A549 (cell line): Measurements from ENCODE around the gene MPST. TPM values are rescaled to one million over a fixed set of nuclear protein-coding genes. Genes with fewer than 3 reads are reported as not detected.
A peak's percentile ranks its signal among the peaks of the same experiment; 100 is the strongest.

Experiments
- ATAC-seq, 2 experiments: fragments of 200-7000 bp in 1 of 2; fragments of >200 bp in 1 of 2; cut with Nextera tagmentation in 1 of 2; cut with Tn5 transposase in 1 of 2; 3 replicates each; pipeline versions ENCODE4 v1.8.0 to v1.9.1; 2018 to 2020; ENCODE audit warnings: mild to moderate bottlenecking in 1 of 2, moderate library complexity in 1 of 2
- CTCF ChIA-PET: fragments of 300-600 bp; sonication (Branson Sonifier 250); formaldehyde crosslinking; extraction: SDS; loops from one replicate; lab custom pipeline; 2021; ENCODE audit warnings: antibody characterized with exemption, inconsistent platforms; lab: Yijun Ruan, JAX
- POLR2A ChIA-PET: fragments of 350-600 bp; formaldehyde crosslinking; extraction: SDS; loops from one replicate; lab custom pipeline; 2021; ENCODE audit warnings: antibody characterized with exemption, inconsistent platforms; lab: Yijun Ruan, JAX
- DNase-seq, 2 experiments: peaks; one replicate each; pipeline versions ENCODE4 v3.0.0 to v3.0.0-alpha.2; 2011 to 2016; ENCODE audit warnings: low read depth in 1 of 2, low spot score in 1 of 2
- FAIRE-seq: peaks from 2 replicates; lab custom pipeline; 2011; peaks lifted over from hg19 to GRCh38; lab: Jason Lieb, UNC
- H3K27ac ChIP-seq, 2 experiments: fragments of >200 bp; sonication (Bioruptor Twin); formaldehyde crosslinking; 3 replicates each; pipeline ENCODE4 v1.5.1; 2016 to 2017
- H3K4me1 ChIP-seq: fragments of >200 bp; sonication (Bioruptor Twin); formaldehyde crosslinking; 3 replicates; pipeline ENCODE4 v1.6.1; 2016
- H3K4me2 ChIP-seq: fragments of >200 bp; sonication (Bioruptor Twin); formaldehyde crosslinking; 3 replicates; pipeline ENCODE4 v1.6.1; 2016
- H3K4me3 ChIP-seq: fragments of >200 bp; sonication (Bioruptor Twin); formaldehyde crosslinking; 3 replicates; pipeline ENCODE4 v1.5.1; 2016
- H3K9me3 ChIP-seq: fragments of >200 bp; sonication (Bioruptor Twin); formaldehyde crosslinking; 3 replicates; pipeline ENCODE4 v1.6.1; 2016
- BHLHE40 ChIP-seq: IDR thresholded peaks from 2 replicates; pipeline ENCODE4 v1.6.1; 2012; ENCODE audit warnings: low read depth, low read length, inconsistent platforms
- CBX2 ChIP-seq: fragments of 200-600 bp; sonication (generic); IDR thresholded peaks from 2 replicates; pipeline ENCODE4 v1.6.1; 2016; ENCODE audit warnings: low read depth, mild to moderate bottlenecking, borderline replicate concordance
- CBX8 ChIP-seq: fragments of 200-600 bp; sonication (generic); IDR thresholded peaks from 2 replicates; pipeline ENCODE4 v1.6.1; 2016
- CHD2 ChIP-seq: fragments of 150-350 bp; IDR thresholded peaks from 2 replicates; pipeline ENCODE4 v1.6.1; 2014; ENCODE audit warnings: low read length; ENCODE audit not compliant: partially characterized antibody
- EHMT2 ChIP-seq: fragments of 200-600 bp; sonication (generic); IDR thresholded peaks from 2 replicates; pipeline ENCODE4 v1.6.1; 2016; ENCODE audit warnings: antibody characterized with exemption, low read depth, mild to moderate bottlenecking, moderate library complexity
- ELK1 ChIP-seq: fragments of 150-350 bp; IDR thresholded peaks from 2 replicates; pipeline ENCODE4 v1.6.1; 2014; ENCODE audit warnings: low read depth, mild to moderate bottlenecking, low read length
- ESRRA ChIP-seq: fragments of 150-350 bp; IDR thresholded peaks from 2 replicates; pipeline ENCODE4 v1.6.1; 2014; ENCODE audit warnings: mild to moderate bottlenecking, low read length, borderline replicate concordance
- FOSB ChIP-seq: fragments of 250-450 bp; sonication (Bioruptor Pico); IDR thresholded peaks from 2 replicates; pipeline ENCODE4 v1.5.0; 2020; ENCODE audit warnings: mild to moderate bottlenecking, moderate library complexity
- GATA3 ChIP-seq: IDR thresholded peaks from 2 replicates; pipeline ENCODE4 v1.6.1; 2012; ENCODE audit warnings: borderline replicate concordance
- HDAC2 ChIP-seq: fragments of 200-600 bp; sonication (generic); IDR thresholded peaks from 2 replicates; pipeline ENCODE4 v1.6.1; 2016
- HES2 ChIP-seq: fragments of >200 bp; sonication (Bioruptor Twin); formaldehyde crosslinking; IDR thresholded peaks from 2 replicates; pipeline ENCODE4 v1.6.1; 2016
- HEYL ChIP-seq: fragments of 250-450 bp; sonication (Bioruptor Pico); IDR thresholded peaks from 2 replicates; pipeline ENCODE4 v1.8.0; 2021; ENCODE audit warnings: mild to moderate bottlenecking, moderate library complexity
- HOXA7 ChIP-seq: fragments of 250-450 bp; sonication (Bioruptor Pico); IDR thresholded peaks from 2 replicates; pipeline ENCODE4 v1.5.0; 2020; ENCODE audit warnings: mild to moderate bottlenecking, moderate library complexity
- HOXB13 ChIP-seq: fragments of 250-450 bp; sonication (Bioruptor Pico); IDR thresholded peaks from 2 replicates; pipeline ENCODE4 v1.5.0; 2020; ENCODE audit warnings: low read depth, mild to moderate bottlenecking, moderate library complexity
- HOXB5 ChIP-seq: fragments of 250-450 bp; sonication (Bioruptor Pico); IDR thresholded peaks from 2 replicates; pipeline ENCODE4 v1.5.0; 2020; ENCODE audit warnings: mild to moderate bottlenecking, moderate library complexity
- JUN ChIP-seq, 2 experiments: fragments of >200 bp; sonication (Bioruptor Twin); formaldehyde crosslinking; IDR thresholded peaks; 2 replicates in 1 of 2; 3 replicates in 1 of 2; pipeline ENCODE4 v1.6.1; 2016 to 2017
- KDM1A ChIP-seq: fragments of 200-600 bp; sonication (generic); IDR thresholded peaks from 2 replicates; pipeline ENCODE4 v1.6.1; 2016; ENCODE audit warnings: low read depth, mild to moderate bottlenecking
- KDM5A ChIP-seq: fragments of 200-600 bp; sonication (generic); IDR thresholded peaks from 2 replicates; pipeline ENCODE4 v1.6.1; 2016; ENCODE audit warnings: antibody characterized with exemption, mild to moderate bottlenecking
- MAX ChIP-seq: IDR thresholded peaks from 2 replicates; pipeline ENCODE4 v1.6.1; 2012
- MAZ ChIP-seq: fragments of 150-350 bp; IDR thresholded peaks from 2 replicates; pipeline ENCODE4 v1.6.1; 2014; ENCODE audit warnings: antibody characterized with exemption, low read depth, low read length, borderline replicate concordance
- MYC ChIP-seq: IDR thresholded peaks from 2 replicates; pipeline ENCODE4 v1.6.1; 2012; ENCODE audit warnings: mild to moderate bottlenecking, inconsistent platforms, low read length, improper control_type of control experiment, borderline replicate concordance
- NFE2L2 ChIP-seq: fragments of 150-350 bp; conservative IDR thresholded peaks from 2 replicates; pipeline ENCODE4 v1.6.1; 2014; ENCODE audit warnings: low read length
- NPAS2 ChIP-seq: fragments of 250-450 bp; sonication (Bioruptor Pico); IDR thresholded peaks from 2 replicates; pipeline ENCODE4 v1.8.0; 2022; ENCODE audit warnings: mild to moderate bottlenecking, moderate library complexity, borderline replicate concordance
- NR3C1 ChIP-seq: fragments of >200 bp; sonication (Bioruptor Twin); formaldehyde crosslinking; IDR thresholded peaks from 3 replicates; pipeline ENCODE4 v1.6.1; 2017
- PBX3 ChIP-seq: IDR thresholded peaks from 2 replicates; pipeline ENCODE4 v1.6.1; 2012
- POLR2A ChIP-seq: IDR thresholded peaks from 2 replicates; pipeline ENCODE4 v1.6.1; 2012; ENCODE audit warnings: mild to moderate bottlenecking, low read length
- POLR2AphosphoS2 ChIP-seq: conservative IDR thresholded peaks from 2 replicates; pipeline ENCODE4 v1.6.1; 2012; ENCODE audit warnings: low read length, improper control_type of control experiment, inconsistent platforms
- RARB ChIP-seq: fragments of 250-450 bp; sonication (Bioruptor Pico); IDR thresholded peaks from 2 replicates; pipeline ENCODE4 v1.8.0; 2021; ENCODE audit warnings: mild to moderate bottlenecking, moderate library complexity
- RCOR1 ChIP-seq: fragments of 150-350 bp; IDR thresholded peaks from 2 replicates; pipeline ENCODE4 v1.6.1; 2014; ENCODE audit warnings: antibody characterized with exemption, low read length, low read depth
- REST ChIP-seq: fragments of 200-600 bp; sonication (generic); IDR thresholded peaks from 2 replicates; pipeline ENCODE4 v1.6.1; 2016; ENCODE audit warnings: antibody characterized with exemption, mild to moderate bottlenecking, moderate library complexity
- RFX5 ChIP-seq: fragments of 450-650 bp; IDR thresholded peaks from 2 replicates; pipeline ENCODE4 v1.7.1; 2014; ENCODE audit warnings: antibody characterized with exemption, mild to moderate bottlenecking, moderate library complexity
- RNF2 ChIP-seq: fragments of 200-600 bp; sonication (generic); IDR thresholded peaks from 2 replicates; pipeline ENCODE4 v1.6.1; 2016; ENCODE audit warnings: low read depth, mild to moderate bottlenecking, antibody characterized with exemption, moderate library complexity, borderline replicate concordance
- SREBF2 ChIP-seq: fragments of 450-650 bp; IDR thresholded peaks from 2 replicates; pipeline ENCODE4 v1.6.1; 2014; ENCODE audit warnings: mild to moderate bottlenecking, moderate library complexity
- TFCP2L1 ChIP-seq: fragments of 250-450 bp; sonication (Bioruptor Pico); IDR thresholded peaks from 2 replicates; pipeline ENCODE4 v1.5.0; 2021; ENCODE audit warnings: mild to moderate bottlenecking
- TP53 ChIP-seq: fragments of 250-450 bp; sonication (Bioruptor Pico); IDR thresholded peaks from 2 replicates; pipeline ENCODE4 v1.5.0; 2021; ENCODE audit warnings: mild to moderate bottlenecking, moderate library complexity
- USF2 ChIP-seq: fragments of 450-650 bp; IDR thresholded peaks from 2 replicates; pipeline ENCODE4 v1.6.1; 2014; ENCODE audit warnings: antibody characterized with exemption
- ZFP36 ChIP-seq: fragments of 450-650 bp; IDR thresholded peaks from 2 replicates; pipeline ENCODE4 v1.6.1; 2014; ENCODE audit warnings: borderline replicate concordance; ENCODE audit not compliant: partially characterized antibody
- ZNF302 ChIP-seq: fragments of 250-450 bp; sonication (Bioruptor Pico); IDR thresholded peaks from 2 replicates; pipeline ENCODE4 v1.9.0; 2021; ENCODE audit warnings: inconsistent platforms, mild to moderate bottlenecking, moderate library complexity
- WGBS: methylation state at CpG from one replicate; pipeline ENCODE4 v1.1.6; 2017; ENCODE audit errors: missing lambda C conversion rate; 5-methylcytosine and 5-hydroxymethylcytosine counted together
- polyA plus RNA-seq, 4 experiments: library from polyadenylated mRNA; depleted of rRNA in 3 of 4; stranded (reverse); fragments of >200 nt; fragmentation: RNase III in 1 of 4; extraction: RNeasy Plus Mini Kit Qiagen cat#74134 plus additional on column Dnase treatment in 1 of 4; gene quantifications; 2 replicates in 3 of 4; 3 replicates in 1 of 4; pipeline ENCODE4 v1.2.3, GENCODE V29; 2011 to 2017

The MPST gene
- polyA plus RNA-seq, 2 of the 4 experiments (the other 2 are of a cell fraction) = 44.2 to 63.3 TPM

- peak overlapping the region; percentile 46 for H3K4me3 ChIP-seq
- CTCF ChIA-PET = interaction anchor here (0.6 to 5.9 kb wide), 46 partner anchors 9 to 411 kb away, joined by 3 to 53 read pairs (median 4); partner anchors contain the start of genes IFT27, MPST and TST
- DNase-seq = peak; percentile 70 to 72
- no peak for TF ChIP-seq SREBF2
- TF ChIP-seq CBX2 = no peak
- no peak for TF ChIP-seq RARB (CRISPR knock-in tag)
- no peak for TF ChIP-seq KDM5A
- TF ChIP-seq ZFP36 = no peak
- TF ChIP-seq POLR2A = no peak
- no peak for TF ChIP-seq JUN (IDR thresholded peaks at IDR 0.05)
- no peak for TF ChIP-seq CHD2
- no peak for TF ChIP-seq RNF2
- TF ChIP-seq REST = no peak
- TF ChIP-seq TFCP2L1 (CRISPR knock-in tag) = no peak
- peak; percentile 79; the same call in 1 of the 2 replicates for TF ChIP-seq HOXB5
- TF ChIP-seq RCOR1 = no peak
- TF ChIP-seq ESRRA = no peak
- no peak for TF ChIP-seq FOSB
- no peak for TF ChIP-seq NFE2L2
- no peak for TF ChIP-seq ELK1
- peak; percentile 76; the same call in 1 of the 2 replicates for TF ChIP-seq HEYL (CRISPR knock-in tag)
- TF ChIP-seq HDAC2 = no peak
- no peak for TF ChIP-seq PBX3
- no peak for TF ChIP-seq NPAS2
- no peak for TF ChIP-seq NR3C1
- no peak for TF ChIP-seq GATA3
- TF ChIP-seq CBX8 = no peak
- TF ChIP-seq HES2 = no peak
- TF ChIP-seq RFX5 = no peak
- TF ChIP-seq MYC = no peak
- no peak for TF ChIP-seq KDM1A
- no peak for TF ChIP-seq ZNF302 (CRISPR knock-in tag)
- TF ChIP-seq MAX = peak; percentile 14; the same call in 1 of the 2 replicates
- peak; percentile 82 for TF ChIP-seq HOXB13 (CRISPR knock-in tag)
- TF ChIP-seq EHMT2 = no peak
- TF ChIP-seq BHLHE40 = no peak
- no peak for TF ChIP-seq POLR2AphosphoS2
- no peak for TF ChIP-seq TP53
- no peak for TF ChIP-seq MAZ
- TF ChIP-seq USF2 = no peak
- TF ChIP-seq HOXA7 (CRISPR knock-in tag) = no peak
Measured at GRCh38 chr22:36977401-36977861, 42.1 kb upstream of the MPST start.

More at GRCh38 chr22:36977401-36977861, 42.1 kb upstream of the MPST start:
- peak overlapping the region; percentile 81 for H3K4me2 ChIP-seq
- FAIRE-seq (no peak), ATAC-seq (peak; percentile 96 to 98)
- H3K9me3 ChIP-seq = no peaks in the 10 kb centered on the region
- H3K4me1 ChIP-seq = no peaks in the 10 kb centered on the region
- WGBS = 5% methylated on average over 7 of the region's 13 CpGs
- peak overlapping the region; percentile 63 to 86; a peak in 5 of 6 replicates for H3K27ac ChIP-seq
- POLR2A ChIA-PET = interaction anchor here (0.6 kb wide), 1 partner anchor 48 kb away, joined by 3 read pairs; no protein-coding TSS in a partner anchor
